IgD-negative memory B cell (primary cell): ENCODE results near the gene AKR1E2. TPM values are rescaled to one million over a fixed set of nuclear protein-coding genes. Genes with fewer than 3 reads are reported as not detected.

Source experiments
- H3K27ac Mint-ChIP-seq, 3 donors: one replicate each; pipeline ENCODE4 v1.8.0; 2020 to 2022; ENCODE audit warnings: mild to moderate bottlenecking in 3 of 3, mixed read lengths in 3 of 3, moderate library complexity in 1 of 3
- H3K27me3 Mint-ChIP-seq: one replicate; pipeline ENCODE4 v1.8.0; 2021; ENCODE audit warnings: mixed read lengths
- H3K36me3 Mint-ChIP-seq: one replicate; pipeline ENCODE4 v1.8.0; 2020; ENCODE audit warnings: mild to moderate bottlenecking, mixed read lengths
- H3K4me1 Mint-ChIP-seq, 3 donors: one replicate each; pipeline ENCODE4 v1.8.0; 2020 to 2022; ENCODE audit warnings: mixed read lengths in 3 of 3, mild to moderate bottlenecking in 1 of 3
- H3K4me3 Mint-ChIP-seq, 4 donors: one replicate each; pipeline ENCODE4 v1.8.0; 2020 to 2022; ENCODE audit warnings: mild to moderate bottlenecking in 4 of 4, mixed read lengths in 4 of 4, moderate library complexity in 3 of 4
- H3K9me3 Mint-ChIP-seq, 3 donors: one replicate each; pipeline ENCODE4 v1.8.0; 2020 to 2021; ENCODE audit warnings: mixed read lengths in 3 of 3, mild to moderate bottlenecking in 1 of 3
- polyA plus RNA-seq: library from polyadenylated mRNA; unstranded; fragments of 300-500 nt; fragmentation: Illumina TruSeq; gene quantifications from one replicate; pipeline ENCODE4 v1.2.3, GENCODE V29; 2021

AKR1E2 gene
- polyA plus RNA-seq, 1 donor from 2014 or later, result not detected

GRCh38 chr10:4825456-4825867 is 545 bp upstream of the AKR1E2 start:
- peaks cover 0 to 4% (median 0%) of the 10 kb centered on the region in 3 donors for H3K9me3 Mint-ChIP-seq
- no peaks in the 10 kb centered on the region for H3K4me1 Mint-ChIP-seq
- peaks cover 52% of the 10 kb centered on the region for H3K27me3 Mint-ChIP-seq
- no peak overlapping the region for H3K27ac Mint-ChIP-seq
- H3K4me3 Mint-ChIP-seq, result peak overlapping the region in 1 of 4 donors; percentile 31
- H3K36me3 Mint-ChIP-seq, result no peaks in the 10 kb centered on the region

DNA sequence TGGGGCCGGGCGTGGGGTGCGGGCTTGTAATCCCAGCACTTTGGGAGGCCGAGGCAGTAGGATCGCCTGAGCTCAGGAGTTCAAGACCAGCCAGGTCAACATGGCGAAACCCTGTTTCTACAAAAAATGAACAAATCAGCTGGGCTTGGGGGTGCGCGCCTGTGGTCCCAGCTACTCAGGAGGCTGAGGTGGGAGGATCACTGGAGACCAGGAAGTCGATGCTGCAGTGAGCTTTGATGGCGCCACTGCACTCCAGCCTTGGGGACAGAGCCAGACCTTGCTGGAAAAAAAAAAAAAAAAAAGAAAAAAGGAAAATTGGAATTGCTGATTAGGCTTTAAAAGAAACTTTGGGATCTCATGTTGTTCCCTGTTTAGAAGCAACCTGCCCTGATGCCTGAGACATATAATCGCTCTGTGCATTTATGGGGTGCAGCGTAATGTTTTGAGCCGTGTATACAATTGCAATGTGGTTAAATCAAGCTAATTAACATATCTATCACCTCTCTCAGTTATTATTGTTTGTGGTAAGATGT is 851 bp downstream of the AKR1E2 start:
- no peaks in the 10 kb centered on the region for H3K36me3 Mint-ChIP-seq
- no peaks in the 10 kb centered on the region for H3K4me1 Mint-ChIP-seq
- peaks cover 53% of the 10 kb centered on the region for H3K27me3 Mint-ChIP-seq
- no peak overlapping the region for H3K27ac Mint-ChIP-seq
- H3K9me3 Mint-ChIP-seq, result peaks cover 0 to 4% (median 0%) of the 10 kb centered on the region in 3 donors
- no peak overlapping the region for H3K4me3 Mint-ChIP-seq

- Mint-ChIP-seq H3K4me3 (no peak overlapping the region), H3K9me3 (peaks cover 0 to 4% (median 0%) of the 10 kb centered on the region in 3 donors), H3K27me3 (peaks cover 56% of the 10 kb centered on the region), H3K4me1 (no peaks in the 10 kb centered on the region), H3K36me3 (no peaks in the 10 kb centered on the region), H3K27ac (no peak overlapping the region)
Measured at GRCh38 chr10:4828005-4828404, 2.0 kb downstream of the AKR1E2 start.

GRCh38 chr10:4830551-4830950 is 4.5 kb downstream of the AKR1E2 start:
- no peaks in the 10 kb centered on the region for H3K9me3 Mint-ChIP-seq

DNA sequence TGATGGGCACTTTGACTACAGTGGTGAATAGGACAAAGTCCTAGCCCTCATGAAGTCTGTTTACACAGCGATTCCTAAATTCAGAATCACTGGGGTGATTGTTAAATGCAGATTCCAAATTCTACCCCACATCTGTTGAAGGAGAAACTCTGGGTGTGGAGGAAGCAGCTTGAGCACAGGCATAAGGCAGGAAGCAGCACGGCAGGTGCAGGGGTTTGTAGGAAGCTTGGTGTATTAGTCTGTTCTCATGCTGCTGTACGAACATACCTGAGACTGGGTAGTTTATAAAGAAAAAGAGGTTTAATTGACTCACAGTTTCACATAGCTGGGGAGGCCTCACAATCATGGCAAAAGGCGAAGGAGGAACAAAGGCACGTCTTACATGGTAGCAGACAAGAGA is 5.1 kb downstream of the AKR1E2 start:
- Mint-ChIP-seq H3K36me3 (peaks cover 2% of the 10 kb centered on the region), H3K4me1 (peaks cover 0 to 2% (median 0%) of the 10 kb centered on the region in 3 donors), H3K9me3 (no peaks in the 10 kb centered on the region), H3K27ac (no peak overlapping the region), H3K4me3 (no peak overlapping the region), H3K27me3 (peaks cover 41% of the 10 kb centered on the region)

More at GRCh38 chr10:4830551-4830950, 4.5 kb downstream of the AKR1E2 start:
- peaks cover 0 to under 1% (median 0%) of the 10 kb centered on the region in 3 donors for H3K4me1 Mint-ChIP-seq
- peaks cover 2% of the 10 kb centered on the region for H3K36me3 Mint-ChIP-seq
- H3K4me3 Mint-ChIP-seq, result no peak overlapping the region
- H3K27ac Mint-ChIP-seq, result no peak overlapping the region
- peaks cover 45% of the 10 kb centered on the region for H3K27me3 Mint-ChIP-seq

GRCh38 chr10:4833286-4833685 is 7.3 kb downstream of the AKR1E2 start:
- Mint-ChIP-seq H3K36me3 (peaks cover 2% of the 10 kb centered on the region), H3K4me3 (no peak overlapping the region), H3K27ac (peak overlapping the region in 1 of 3 donors; percentile 33), H3K4me1 (peaks cover 0 to 2% (median 0%) of the 10 kb centered on the region in 3 donors), H3K9me3 (no peaks in the 10 kb centered on the region), H3K27me3 (peaks cover 27% of the 10 kb centered on the region)

GRCh38 chr10:4834898-4835405 is 8.9 kb downstream of the AKR1E2 start:
- Mint-ChIP-seq H3K27me3 (peaks cover 16% of the 10 kb centered on the region), H3K4me3 (no peak overlapping the region), H3K36me3 (peaks cover 2% of the 10 kb centered on the region), H3K9me3 (no peaks in the 10 kb centered on the region), H3K4me1 (peaks cover 0 to 2% (median 0%) of the 10 kb centered on the region in 3 donors), H3K27ac (no peak overlapping the region)

- H3K4me3 Mint-ChIP-seq, result no peak overlapping the region
- H3K9me3 Mint-ChIP-seq, result no peaks in the 10 kb centered on the region
- no peak overlapping the region for H3K27ac Mint-ChIP-seq
Measured at GRCh38 chr10:4835494-4835918, 9.5 kb downstream of the AKR1E2 start.

GRCh38 chr10:4836416-4836969 is 10.5 kb downstream of the AKR1E2 start:
- Mint-ChIP-seq H3K9me3 (no peaks in the 10 kb centered on the region), H3K4me1 (peaks cover 0 to 2% (median 0%) of the 10 kb centered on the region in 3 donors), H3K27me3 (peaks cover 5% of the 10 kb centered on the region), H3K4me3 (no peak overlapping the region), H3K27ac (peak overlapping the region in 1 of 3 donors; percentile 6), H3K36me3 (peaks cover 2% of the 10 kb centered on the region)

More at GRCh38 chr10:4835494-4835918, 9.5 kb downstream of the AKR1E2 start:
- Mint-ChIP-seq H3K36me3 (peaks cover 2% of the 10 kb centered on the region), H3K4me1 (peaks cover 0 to 2% (median 0%) of the 10 kb centered on the region in 3 donors), H3K27me3 (peaks cover 10% of the 10 kb centered on the region)

GRCh38 chr10:4837551-4837950 is 11.5 kb downstream of the AKR1E2 start:
- Mint-ChIP-seq H3K4me1 (peaks cover 0 to 2% (median 0%) of the 10 kb centered on the region in 3 donors), H3K27ac (no peak overlapping the region), H3K36me3 (peaks cover 2% of the 10 kb centered on the region), H3K4me3 (no peak overlapping the region), H3K9me3 (no peaks in the 10 kb centered on the region), H3K27me3 (peaks cover 1% of the 10 kb centered on the region)

GRCh38 chr10:4838743-4839142 is 12.7 kb downstream of the AKR1E2 start:
- H3K9me3 Mint-ChIP-seq, result no peaks in the 10 kb centered on the region
- peaks cover 0 to 2% (median 0%) of the 10 kb centered on the region in 3 donors for H3K4me1 Mint-ChIP-seq
- H3K27ac Mint-ChIP-seq, result peak overlapping the region in 1 of 3 donors; percentile 50
- H3K4me3 Mint-ChIP-seq, result no peak overlapping the region
- no peaks in the 10 kb centered on the region for H3K36me3 Mint-ChIP-seq
- H3K27me3 Mint-ChIP-seq, result no peaks in the 10 kb centered on the region

DNA sequence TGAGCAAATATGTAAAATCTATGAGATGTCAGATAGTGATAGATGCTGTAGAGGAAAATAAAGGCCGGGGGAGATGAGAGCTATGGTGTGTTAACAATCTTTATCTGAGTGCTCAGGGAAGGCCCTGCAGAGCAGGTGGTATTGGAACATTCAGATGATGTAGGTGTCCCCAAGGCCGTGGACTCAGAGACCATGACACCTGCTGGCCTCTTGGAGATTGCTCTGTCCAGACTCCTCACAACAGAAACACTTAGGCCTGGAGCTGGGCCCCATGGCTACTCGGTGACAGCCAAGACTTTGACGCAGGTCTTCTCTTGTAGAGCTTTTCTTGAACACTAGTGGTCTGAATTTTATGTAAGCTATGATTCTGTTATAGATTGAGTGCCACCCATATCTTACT is 13.3 kb downstream of the AKR1E2 start:
- no peak overlapping the region for H3K27ac Mint-ChIP-seq
- no peaks in the 10 kb centered on the region for H3K27me3 Mint-ChIP-seq
- H3K4me3 Mint-ChIP-seq, result no peak overlapping the region
- H3K4me1 Mint-ChIP-seq, result peaks cover 0 to 2% (median 0%) of the 10 kb centered on the region in 3 donors
- H3K36me3 Mint-ChIP-seq, result no peaks in the 10 kb centered on the region
- H3K9me3 Mint-ChIP-seq, result no peaks in the 10 kb centered on the region

- Mint-ChIP-seq H3K36me3 (no peaks in the 10 kb centered on the region), H3K27ac (no peak overlapping the region), H3K27me3 (no peaks in the 10 kb centered on the region), H3K9me3 (no peaks in the 10 kb centered on the region), H3K4me3 (no peak overlapping the region), H3K4me1 (peaks cover 0 to 2% (median 0%) of the 10 kb centered on the region in 3 donors)
Measured at GRCh38 chr10:4840151-4840550, 14.1 kb downstream of the AKR1E2 start.

DNA sequence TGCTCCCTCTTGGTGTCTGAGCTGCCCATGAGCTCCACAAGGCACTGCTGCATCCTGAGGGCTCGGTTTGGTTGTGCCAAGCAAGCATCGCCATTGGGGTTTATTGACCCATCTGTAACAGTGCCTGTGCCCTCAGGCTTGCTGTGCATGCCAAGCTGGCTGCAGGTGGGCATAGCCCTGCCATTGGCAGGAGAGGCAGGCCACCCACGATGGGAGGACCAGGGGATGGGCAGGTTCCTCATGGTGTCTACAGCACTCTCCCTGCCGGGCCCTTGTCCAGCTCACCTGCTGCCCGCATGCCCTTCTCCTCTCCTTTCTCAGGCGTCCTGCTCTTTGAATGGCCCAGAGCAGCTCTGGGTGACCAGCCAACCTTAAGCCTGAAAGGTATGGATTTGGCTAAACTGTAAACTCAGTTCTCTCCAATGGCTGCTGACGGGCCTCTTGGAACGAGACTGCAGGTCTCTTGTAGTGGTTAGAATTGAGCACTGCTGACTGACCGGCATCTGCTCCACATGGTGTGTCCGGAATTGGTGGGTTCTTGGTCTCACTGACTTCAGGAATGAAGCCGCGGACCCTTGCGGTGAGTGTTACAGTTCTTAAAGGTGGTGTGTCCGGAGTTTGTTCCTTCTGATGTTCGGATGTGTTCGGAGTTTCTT is 17.6 kb downstream of the AKR1E2 start:
- Mint-ChIP-seq H3K4me3 (no peak overlapping the region), H3K36me3 (no peaks in the 10 kb centered on the region), H3K27ac (no peak overlapping the region), H3K9me3 (no peaks in the 10 kb centered on the region), H3K27me3 (no peaks in the 10 kb centered on the region), H3K4me1 (no peaks in the 10 kb centered on the region)

GRCh38 chr10:4844864-4845263 is 18.9 kb downstream of the AKR1E2 start:
- H3K36me3 Mint-ChIP-seq, result no peaks in the 10 kb centered on the region
- no peak overlapping the region for H3K4me3 Mint-ChIP-seq
- no peaks in the 10 kb centered on the region for H3K9me3 Mint-ChIP-seq
- H3K27ac Mint-ChIP-seq, result no peak overlapping the region
- peaks cover 5 to 7% (median 6%) of the 10 kb centered on the region in 3 donors for H3K4me1 Mint-ChIP-seq
- H3K27me3 Mint-ChIP-seq, result no peaks in the 10 kb centered on the region
